ENCODE results near the gene BHLHE23. TPM values are rescaled to one million over a fixed set of nuclear protein-coding genes. Genes with fewer than 3 reads are reported as not detected.

BHLHE23 gene
- total RNA-seq, 4 donors from 2014 or later = not detected

DNA sequence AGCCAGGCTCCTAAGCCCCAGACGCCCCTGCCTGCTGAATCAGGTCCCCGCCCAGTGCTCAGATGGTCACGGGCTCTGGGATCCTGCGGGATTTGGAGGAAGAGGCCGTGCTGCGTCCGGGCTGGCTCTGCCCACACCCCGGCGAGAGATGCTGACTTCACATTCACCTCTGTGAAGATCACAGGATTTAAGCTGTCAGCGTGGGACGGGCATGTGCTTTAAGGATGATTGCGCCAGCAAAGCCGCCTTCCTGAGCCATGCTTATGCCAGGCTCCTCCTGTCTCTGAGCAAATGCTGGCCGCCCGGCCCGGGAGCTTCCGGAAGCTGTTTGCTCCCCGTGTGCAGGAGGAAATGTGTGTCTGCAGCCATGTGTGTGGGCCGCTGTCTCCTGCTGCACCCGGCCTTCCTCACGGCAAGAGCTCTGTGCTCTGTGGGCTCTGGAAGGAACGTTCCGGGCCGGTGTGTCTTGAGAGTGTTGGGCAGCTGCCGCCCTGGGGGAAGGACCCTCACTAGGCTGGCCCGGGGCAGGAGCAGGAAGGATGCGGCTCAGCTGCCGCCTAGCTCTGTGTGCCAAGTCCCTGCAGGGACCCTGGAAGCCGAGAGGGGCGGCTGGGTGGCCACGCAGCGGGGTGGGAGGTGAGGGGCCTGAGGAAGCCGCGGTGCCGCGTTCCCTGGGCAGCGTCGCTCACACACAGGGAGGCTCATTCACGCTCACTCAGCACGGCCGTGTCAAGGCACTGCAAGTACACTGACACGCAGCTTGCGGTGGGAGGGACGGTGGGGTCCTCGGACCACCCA, 19.0 kb upstream of the BHLHE23 start:
- H3K36me3 ChIP-seq = no peaks in the 10 kb centered on the region
- no peak overlapping the region for H3K4me3 ChIP-seq
- H3K9me3 ChIP-seq = peaks cover 0 to 6% (median 0%) of the 10 kb centered on the region in 4 donors
- TF ChIP-seq POLR2A (IDR thresholded peaks at IDR 0.05) = no peak
- no peak for TF ChIP-seq EP300 (IDR thresholded peaks at IDR 0.05)
- no peak for TF ChIP-seq CTCF (IDR thresholded peaks at IDR 0.05)
- H3K4me1 ChIP-seq = peaks cover 0 to 9% (median 0%) of the 10 kb centered on the region in 4 donors
- WGBS, 2 donors = 25 to 29% methylated on average over 18 to 25 of the region's 45 CpGs
- peaks cover 0 to 93% of the 10 kb centered on the region in 2 donors for H3K27me3 ChIP-seq
- DNase-seq (ENCODE audit: low spot score in 2 of 2) = no peak
- no peak overlapping the region for H3K27ac ChIP-seq

DNA sequence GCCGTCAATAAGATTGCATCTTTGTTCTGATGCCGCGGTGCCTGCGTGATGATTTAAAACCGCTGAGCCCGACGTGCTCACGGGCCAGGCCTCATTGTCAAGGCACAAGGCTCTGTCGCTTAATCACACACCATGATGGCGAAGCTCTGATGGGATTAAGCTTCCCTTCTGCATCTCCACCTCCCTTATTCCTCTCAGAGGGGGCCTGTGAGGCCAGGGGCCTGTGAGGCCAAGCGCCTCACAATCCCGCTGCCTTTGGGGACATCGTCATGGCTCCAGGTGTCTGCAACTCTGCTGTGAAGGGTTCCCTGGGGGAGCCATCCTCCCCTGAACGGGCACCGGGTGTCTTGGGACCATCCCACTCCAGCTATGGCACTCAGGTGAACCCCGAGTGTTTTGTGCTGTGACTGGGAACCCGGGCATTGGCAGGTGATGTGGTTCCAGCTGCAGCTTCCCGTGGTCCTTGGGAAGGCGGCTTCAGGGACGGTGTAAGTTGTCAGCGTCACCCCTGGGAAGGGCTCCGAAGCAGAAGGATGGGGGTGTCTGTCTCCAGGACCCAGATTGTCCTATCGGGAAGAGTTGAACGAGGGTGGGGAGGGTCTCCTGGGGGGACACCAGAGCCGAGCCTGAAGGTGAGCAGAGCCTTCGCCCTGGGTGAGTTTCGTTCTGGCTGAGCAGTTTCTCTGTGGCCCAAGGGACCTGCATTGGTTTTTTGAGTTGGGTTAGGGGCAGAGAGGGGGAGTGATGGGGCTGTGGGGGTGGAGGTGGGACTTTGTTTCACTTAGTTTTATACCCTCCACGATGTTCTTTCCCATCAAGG, 18.0 kb upstream of the BHLHE23 start:
- peaks cover 0 to 9% (median 0%) of the 10 kb centered on the region in 4 donors for H3K4me1 ChIP-seq
- WGBS, 2 donors = 58 to 60% methylated on average over 27 to 28 of the region's 28 CpGs
- no peaks in the 10 kb centered on the region for H3K36me3 ChIP-seq
- no peak for TF ChIP-seq CTCF (IDR thresholded peaks at IDR 0.05)
- no peak for TF ChIP-seq EP300 (IDR thresholded peaks at IDR 0.05)
- TF ChIP-seq POLR2A (IDR thresholded peaks at IDR 0.05) = no peak
- H3K9me3 ChIP-seq = peaks cover 0 to 15% (median 0%) of the 10 kb centered on the region in 4 donors
- H3K4me3 ChIP-seq = no peak overlapping the region
- DNase-seq (ENCODE audit: low spot score in 2 of 2) = no peak
- no peak overlapping the region for H3K27ac ChIP-seq
- peaks cover 0 to 87% of the 10 kb centered on the region in 2 donors for H3K27me3 ChIP-seq

GRCh38 chr20:63023936-63024571, 17.3 kb upstream of the BHLHE23 start:
- H3K27me3 ChIP-seq = peaks cover 0 to 80% of the 10 kb centered on the region in 2 donors
- H3K4me3 ChIP-seq = no peak overlapping the region
- TF ChIP-seq POLR2A (IDR thresholded peaks at IDR 0.05) (no peak), EP300 (IDR thresholded peaks at IDR 0.05) (no peak), CTCF (IDR thresholded peaks at IDR 0.05) (no peak)
- peaks cover 0 to 9% (median 0%) of the 10 kb centered on the region in 4 donors for H3K4me1 ChIP-seq
- peaks cover 0 to 15% (median 0%) of the 10 kb centered on the region in 4 donors for H3K9me3 ChIP-seq
- 74 to 78% methylated on average over 26 to 31 of the region's 33 CpGs for WGBS, 2 donors
- DNase-seq (ENCODE audit: low spot score in 2 of 2) = no peak
- H3K36me3 ChIP-seq = no peaks in the 10 kb centered on the region
- H3K27ac ChIP-seq = no peak overlapping the region

GRCh38 chr20:63023071-63023935, 16.5 kb upstream of the BHLHE23 start:
- Histone ChIP-seq H3K4me3 (no peak overlapping the region), H3K27me3 (peaks cover 0 to 79% of the 10 kb centered on the region in 2 donors), H3K36me3 (no peaks in the 10 kb centered on the region), H3K4me1 (peaks cover 0 to 9% (median 0%) of the 10 kb centered on the region in 4 donors), H3K9me3 (peaks cover 0 to 15% (median 0%) of the 10 kb centered on the region in 4 donors), H3K27ac (no peak overlapping the region)
- TF ChIP-seq EP300 (IDR thresholded peaks at IDR 0.05) (no peak), POLR2A (IDR thresholded peaks at IDR 0.05) (no peak), CTCF (IDR thresholded peaks at IDR 0.05) (no peak)
- DNase-seq (ENCODE audit: low spot score in 2 of 2) = no peak
- WGBS, 2 donors = 71 to 75% methylated on average over 31 of the region's 31 CpGs

Data from tibial nerve (tissue), 4 donors.